Calu3 (cell line): ENCODE results near the gene UBR4. TPM values are rescaled to one million over a fixed set of nuclear protein-coding genes. Genes with fewer than 3 reads are reported as not detected.

Source experiments
- BruUV-seq: library from RNA; stranded (reverse); fragments of 400-500 nt; replicated peaks from 2 replicates; lab custom pipeline; 2021; lab: Mats Ljungman, UMichigan
- CTCF ChIA-PET: fragments of 300-600 bp; sonication (Branson Sonifier 250); formaldehyde crosslinking; loops from one replicate; lab custom pipeline; 2022; ENCODE audit warnings: antibody characterized with exemption; lab: Charles Lee
- DNase-seq: peaks from one replicate; pipeline ENCODE4 v3.0.0; 2022
- H3K27ac Mint-ChIP-seq: one replicate; pipeline ENCODE4 v1.8.0; 2022; ENCODE audit warnings: mixed read lengths; ENCODE audit not compliant: unreplicated experiment
- H3K27me3 Mint-ChIP-seq: one replicate; pipeline ENCODE4 v1.8.0; 2022; ENCODE audit warnings: mixed read lengths; ENCODE audit not compliant: unreplicated experiment
- H3K36me3 Mint-ChIP-seq: one replicate; pipeline ENCODE4 v1.8.0; 2022; ENCODE audit warnings: mild to moderate bottlenecking, moderate library complexity, mixed read lengths; ENCODE audit not compliant: insufficient read depth, unreplicated experiment
- H3K4me1 Mint-ChIP-seq: one replicate; pipeline ENCODE4 v1.8.0; 2022; ENCODE audit warnings: mild to moderate bottlenecking, low read depth, mixed read lengths; ENCODE audit not compliant: unreplicated experiment
- H3K4me3 Mint-ChIP-seq: one replicate; pipeline ENCODE4 v1.8.0; 2022; ENCODE audit warnings: mild to moderate bottlenecking, low read depth, moderate library complexity, mixed read lengths; ENCODE audit not compliant: unreplicated experiment
- H3K9me3 Mint-ChIP-seq: one replicate; pipeline ENCODE4 v1.8.0; 2022; ENCODE audit warnings: low read depth, mixed read lengths; ENCODE audit not compliant: unreplicated experiment
- CTCF ChIP-seq: fragments of 200-600 bp; IDR thresholded peaks from one replicate; pipeline ENCODE4 v1.8.0; 2022; ENCODE audit warnings: antibody characterized with exemption; ENCODE audit not compliant: unreplicated experiment
- intact Hi-C: fragments of 100-400 bp; cut with micrococcal nuclease; formaldehyde crosslinking; loops from one replicate; pipeline ENCODE4 v1.10.0; 2022; ENCODE audit not compliant: unreplicated experiment
- total RNA-seq: library from RNA; stranded (reverse); gene quantifications from 2 replicates; pipeline ENCODE4 v1.2.3, GENCODE V29; 2022

The UBR4 gene
- total RNA-seq, 1 experiment from 2014 or later: 123 TPM

- DNase-seq: no peak
- CTCF ChIA-PET: no interaction called here
- Mint-ChIP-seq H3K36me3 (peaks cover 46% of the 10 kb centered on the region), H3K9me3 (no peaks in the 10 kb centered on the region), H3K4me1 (no peaks in the 10 kb centered on the region), H3K4me3 (no peak overlapping the region), H3K27me3 (no peaks in the 10 kb centered on the region), H3K27ac (no peak overlapping the region)
- intact Hi-C loops: no loop called here
- no TSS peak for BruUV-seq
- no peak for TF ChIP-seq CTCF
These were observed 52.4 kb downstream of the UBR4 start for GRCh38 chr1:19157653-19158052.

- no peak overlapping the region for H3K27ac Mint-ChIP-seq
- H3K27me3 Mint-ChIP-seq: no peaks in the 10 kb centered on the region
- BruUV-seq: no TSS peak
- CTCF ChIA-PET: no interaction called here
- H3K9me3 Mint-ChIP-seq: no peaks in the 10 kb centered on the region
- H3K36me3 Mint-ChIP-seq: peaks cover 49% of the 10 kb centered on the region
- H3K4me1 Mint-ChIP-seq: no peaks in the 10 kb centered on the region
- intact Hi-C loops: no loop called here
- H3K4me3 Mint-ChIP-seq: no peak overlapping the region
- no peak for TF ChIP-seq CTCF
- peak; percentile 6 for DNase-seq
These were observed 53.4 kb downstream of the UBR4 start for GRCh38 chr1:19156676-19157075.

- peaks cover 38% of the 10 kb centered on the region for H3K36me3 Mint-ChIP-seq
- TF ChIP-seq CTCF: no peak
- H3K4me1 Mint-ChIP-seq: no peaks in the 10 kb centered on the region
- H3K9me3 Mint-ChIP-seq: no peaks in the 10 kb centered on the region
- no TSS peak for BruUV-seq
- intact Hi-C loops: no loop called here
- H3K27ac Mint-ChIP-seq: no peak overlapping the region
- CTCF ChIA-PET: no interaction called here
- H3K27me3 Mint-ChIP-seq: no peaks in the 10 kb centered on the region
- DNase-seq: no peak
- H3K4me3 Mint-ChIP-seq: no peak overlapping the region
These were observed 55.2 kb downstream of the UBR4 start for GRCh38 chr1:19154876-19155275.

GRCh38 chr1:19153169-19153568 is 56.9 kb downstream of the UBR4 start:
- no peak overlapping the region for H3K4me3 Mint-ChIP-seq
- H3K36me3 Mint-ChIP-seq: peaks cover 50% of the 10 kb centered on the region
- no TSS peak for BruUV-seq
- intact Hi-C loops: no loop called here
- TF ChIP-seq CTCF: no peak
- no peaks in the 10 kb centered on the region for H3K27me3 Mint-ChIP-seq
- H3K9me3 Mint-ChIP-seq: no peaks in the 10 kb centered on the region
- no peak for DNase-seq
- H3K4me1 Mint-ChIP-seq: no peaks in the 10 kb centered on the region
- no peak overlapping the region for H3K27ac Mint-ChIP-seq
- CTCF ChIA-PET: no interaction called here
